Immature natural killer cell (primary cell): ENCODE measurements around the gene PCDHGB1. TPM values are rescaled to one million over a fixed set of nuclear protein-coding genes. Genes with fewer than 3 reads are reported as not detected.
"Not testable (repeated sequence)": the region's sequence is repeated elsewhere in the genome, so short reads cannot be mapped to it uniquely, and the experiment has no call there.

Source experiments
- DNase-seq, 3 donors: peaks; one replicate each; pipeline ENCODE4 v3.0.0; 2022; ENCODE audit warnings: mixed read lengths in 1 of 3
- H3K27ac Mint-ChIP-seq, 6 donors: one replicate each; pipeline ENCODE4 v1.8.0; 2020; ENCODE audit warnings: mixed read lengths in 6 of 6, mild to moderate bottlenecking in 5 of 6, inconsistent platforms in 4 of 6, moderate library complexity in 3 of 6
- H3K27me3 Mint-ChIP-seq, 3 donors: one replicate each; pipeline ENCODE4 v1.8.0; 2020 to 2021; ENCODE audit warnings: low read depth in 3 of 3, mild to moderate bottlenecking in 3 of 3, mixed read lengths in 3 of 3, moderate library complexity in 3 of 3, inconsistent platforms in 1 of 3
- H3K36me3 Mint-ChIP-seq, 3 donors: one replicate each; pipeline ENCODE4 v1.8.0; 2020; ENCODE audit warnings: mixed read lengths in 3 of 3, inconsistent platforms in 2 of 3, mild to moderate bottlenecking in 2 of 3
- H3K4me1 Mint-ChIP-seq, 2 donors: one replicate each; pipeline ENCODE4 v1.8.0; 2020; ENCODE audit warnings: inconsistent platforms in 2 of 2, mild to moderate bottlenecking in 2 of 2, mixed read lengths in 2 of 2, moderate library complexity in 1 of 2
- H3K4me3 Mint-ChIP-seq, 5 donors: one replicate each; pipeline ENCODE4 v1.8.0; 2020; ENCODE audit warnings: mild to moderate bottlenecking in 5 of 5, mixed read lengths in 5 of 5, inconsistent platforms in 3 of 5, moderate library complexity in 3 of 5
- H3K9me3 Mint-ChIP-seq, 6 donors: one replicate each; pipeline ENCODE4 v1.8.0; 2020; ENCODE audit warnings: mild to moderate bottlenecking in 6 of 6, mixed read lengths in 6 of 6, inconsistent platforms in 4 of 6, moderate library complexity in 3 of 6
- polyA plus RNA-seq, 3 donors: library from polyadenylated mRNA; unstranded; fragments of 300-500 nt; fragmentation: Illumina TruSeq; gene quantifications; one replicate each; pipeline ENCODE4 v1.2.3, GENCODE V29; 2021

The PCDHGB1 gene
- polyA plus RNA-seq, 3 donors from 2014 or later, result not detected

DNA sequence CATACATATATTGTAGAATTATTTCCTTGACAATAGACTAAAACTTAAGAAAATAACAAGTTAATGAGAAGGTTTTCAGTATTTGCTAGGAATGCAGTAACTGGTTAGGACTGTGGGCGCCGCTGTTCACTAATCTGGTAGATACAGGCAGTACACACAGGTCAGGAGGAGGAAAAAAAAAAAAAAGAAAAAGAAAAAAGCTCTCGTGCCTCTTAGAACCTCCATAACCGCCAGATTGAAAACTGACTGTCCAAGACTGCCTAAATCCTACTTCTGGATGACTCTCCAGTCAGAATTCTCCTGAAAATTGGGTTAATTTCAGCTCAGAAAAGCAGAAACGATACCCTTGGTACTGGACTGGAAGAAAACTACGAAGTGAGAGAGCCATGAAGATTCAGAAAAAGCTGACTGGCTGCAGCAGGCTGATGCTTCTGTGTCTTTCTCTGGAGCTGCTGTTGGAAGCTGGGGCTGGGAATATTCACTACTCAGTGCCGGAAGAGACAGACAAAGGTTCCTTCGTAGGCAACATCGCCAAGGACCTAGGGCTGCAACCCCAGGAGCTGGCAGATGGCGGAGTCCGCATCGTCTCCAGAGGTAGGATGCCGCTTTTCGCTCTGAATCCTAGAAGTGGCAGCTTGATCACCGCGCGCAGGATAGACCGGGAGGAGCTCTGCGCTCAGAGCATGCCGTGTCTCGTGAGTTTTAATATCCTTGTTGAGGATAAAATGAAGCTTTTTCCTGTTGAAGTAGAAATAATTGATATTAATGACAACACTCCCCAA is 19.4 kb upstream of the PCDHGB1 start, which contains the start of gene PCDHGA1:
Gene PCDHGA1 (plus strand): TSS at position 216 of the 782 bp plus-strand sequence.
- peaks cover 7% of the 10 kb centered on the region in 2 donors for H3K4me1 Mint-ChIP-seq
- peaks cover 21 to 61% (median 37%) of the 10 kb centered on the region in 3 donors for H3K27me3 Mint-ChIP-seq
- H3K36me3 Mint-ChIP-seq, result peaks cover 4 to 8% (median 7%) of the 10 kb centered on the region in 3 donors
- H3K27ac Mint-ChIP-seq, result no peak within 1 kb of the TSS
- H3K9me3 Mint-ChIP-seq, result peaks cover 12 to 62% (median 28%) of the 10 kb centered on the region in 6 donors
- DNase-seq, result peak in 1 of 3 donors; percentile 42
- peak within 1 kb of the TSS in 4 of 5 donors; percentile 58 to 75 (median 65) for H3K4me3 Mint-ChIP-seq

DNA sequence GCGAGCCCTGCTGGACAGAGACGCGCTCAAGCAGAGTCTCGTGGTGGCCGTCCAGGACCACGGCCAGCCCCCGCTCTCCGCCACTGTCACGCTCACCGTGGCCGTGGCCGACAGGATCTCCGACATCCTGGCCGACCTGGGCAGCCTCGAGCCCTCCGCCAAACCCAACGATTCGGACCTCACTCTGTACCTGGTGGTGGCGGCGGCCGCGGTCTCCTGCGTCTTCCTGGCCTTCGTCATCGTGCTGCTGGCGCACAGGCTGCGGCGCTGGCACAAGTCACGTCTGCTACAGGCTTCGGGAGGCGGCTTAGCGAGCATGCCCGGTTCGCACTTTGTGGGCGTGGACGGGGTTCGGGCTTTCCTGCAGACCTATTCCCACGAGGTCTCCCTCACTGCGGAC is 17.3 kb upstream of the PCDHGB1 start:
- H3K4me3 Mint-ChIP-seq, H3K4me1 Mint-ChIP-seq, DNase-seq, H3K27ac Mint-ChIP-seq: not testable (repeated sequence)
- peaks cover 18 to 81% (median 39%) of the 10 kb centered on the region in 6 donors for H3K9me3 Mint-ChIP-seq
- H3K36me3 Mint-ChIP-seq, result peaks cover 4 to 12% (median 8%) of the 10 kb centered on the region in 3 donors
- H3K27me3 Mint-ChIP-seq, result peaks cover 28 to 70% (median 34%) of the 10 kb centered on the region in 3 donors

DNA sequence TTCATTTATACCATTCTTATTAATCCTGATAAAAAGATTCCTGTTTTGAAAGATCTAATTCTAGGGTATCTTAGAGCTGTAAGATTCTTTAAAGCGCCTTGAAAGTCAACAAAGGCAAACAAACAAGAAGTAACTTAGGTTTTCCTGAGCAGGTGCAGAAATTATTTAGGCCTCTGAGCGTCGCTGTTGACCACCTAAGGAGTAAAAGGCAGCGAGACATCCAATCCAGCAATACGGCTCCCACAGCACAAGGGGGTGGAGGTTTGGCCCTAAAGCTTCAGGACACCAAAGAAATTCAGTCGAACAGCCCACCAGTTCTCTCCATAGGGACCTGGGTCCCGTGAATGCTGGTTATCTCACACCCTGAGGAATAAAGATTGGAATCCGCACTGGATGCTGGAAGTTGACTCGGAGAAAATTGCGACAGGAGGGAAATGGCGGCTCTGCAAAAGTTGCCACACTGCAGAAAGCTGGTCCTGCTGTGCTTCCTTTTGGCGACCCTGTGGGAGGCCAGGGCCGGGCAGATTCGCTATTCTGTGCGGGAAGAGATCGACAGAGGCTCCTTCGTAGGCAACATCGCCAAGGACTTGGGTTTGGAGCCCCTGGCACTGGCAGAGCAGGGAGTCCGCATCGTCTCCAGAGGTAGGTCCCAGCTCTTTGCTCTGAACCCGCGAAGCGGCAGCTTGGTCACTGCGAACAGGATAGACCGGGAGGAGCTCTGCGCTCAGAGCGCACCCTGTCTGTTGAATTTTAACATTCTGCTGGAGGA is 11.2 kb upstream of the PCDHGB1 start, which contains the start of gene PCDHGA2:
Gene PCDHGA2 (plus strand): TSS at position 223 of the 769 bp plus-strand sequence.
- no peak for DNase-seq
- H3K36me3 Mint-ChIP-seq, result peaks cover 4 to 14% (median 10%) of the 10 kb centered on the region in 3 donors
- H3K27ac Mint-ChIP-seq, result no peak within 1 kb of the TSS
- H3K9me3 Mint-ChIP-seq, result peaks cover 35 to 90% (median 44%) of the 10 kb centered on the region in 6 donors
- peak within 1 kb of the TSS in 1 of 5 donors; percentile 34 for H3K4me3 Mint-ChIP-seq
- H3K4me1 Mint-ChIP-seq, result no peaks in the 10 kb centered on the region
- peaks cover 34 to 74% (median 41%) of the 10 kb centered on the region in 3 donors for H3K27me3 Mint-ChIP-seq

DNA sequence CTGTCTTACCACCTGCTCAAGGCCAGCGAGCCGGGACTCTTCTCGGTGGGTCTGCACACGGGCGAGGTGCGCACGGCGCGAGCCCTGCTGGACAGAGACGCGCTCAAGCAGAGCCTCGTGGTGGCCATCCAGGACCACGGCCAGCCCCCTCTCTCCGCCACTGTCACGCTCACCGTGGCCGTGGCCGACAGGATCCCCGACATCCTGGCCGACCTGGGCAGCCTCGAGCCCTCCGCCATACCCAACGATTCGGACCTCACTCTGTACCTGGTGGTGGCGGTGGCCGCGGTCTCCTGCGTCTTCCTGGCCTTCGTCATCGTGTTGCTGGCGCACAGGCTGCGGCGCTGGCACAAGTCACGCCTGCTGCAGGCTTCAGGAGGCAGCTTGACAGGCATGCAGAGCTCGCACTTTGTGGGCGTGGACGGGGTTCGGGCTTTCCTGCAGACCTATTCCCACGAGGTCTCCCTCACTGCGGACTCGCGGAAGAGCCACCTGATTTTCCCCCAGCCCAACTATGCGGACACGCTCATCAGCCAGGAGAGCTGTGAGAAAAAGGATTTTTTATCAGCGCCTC is 9.0 kb upstream of the PCDHGB1 start:
- Mint-ChIP-seq H3K27me3 (peaks cover 39 to 72% (median 44%) of the 10 kb centered on the region in 3 donors), H3K9me3 (peaks cover 27 to 84% (median 46%) of the 10 kb centered on the region in 6 donors), H3K36me3 (peaks cover 7 to 19% (median 10%) of the 10 kb centered on the region in 3 donors)
- not testable (repeated sequence) for H3K4me3 Mint-ChIP-seq, DNase-seq, H3K4me1 Mint-ChIP-seq, H3K27ac Mint-ChIP-seq

- H3K4me1 Mint-ChIP-seq, result no peaks in the 10 kb centered on the region
- DNase-seq, result no peak
- H3K27me3 Mint-ChIP-seq, result peaks cover 32 to 66% (median 43%) of the 10 kb centered on the region in 3 donors
- H3K27ac Mint-ChIP-seq, result no peak overlapping the region
- peaks cover 16 to 81% (median 49%) of the 10 kb centered on the region in 6 donors for H3K9me3 Mint-ChIP-seq
- no peak overlapping the region for H3K4me3 Mint-ChIP-seq
- peaks cover 7 to 20% (median 10%) of the 10 kb centered on the region in 3 donors for H3K36me3 Mint-ChIP-seq
Measured at GRCh38 chr5:141342773-141343172, 7.1 kb upstream of the PCDHGB1 start.

GRCh38 chr5:141343242-141343952 is 6.5 kb upstream of the PCDHGB1 start, which contains the start of gene PCDHGA3:
Gene PCDHGA3 (plus strand): TSS chr5:141343829. CDS start chr5:141344034, 205 bp downstream.
- Mint-ChIP-seq H3K27me3 (peaks cover 30 to 64% (median 41%) of the 10 kb centered on the region in 3 donors), H3K4me1 (no peaks in the 10 kb centered on the region), H3K4me3 (peak within 1 kb of the TSS; percentile 39 to 77 (median 54)), H3K36me3 (peaks cover 7 to 15% (median 10%) of the 10 kb centered on the region in 3 donors), H3K9me3 (peaks cover 16 to 80% (median 44%) of the 10 kb centered on the region in 6 donors), H3K27ac (no peak within 1 kb of the TSS)
- DNase-seq, result peak in 1 of 3 donors; percentile 9

DNA sequence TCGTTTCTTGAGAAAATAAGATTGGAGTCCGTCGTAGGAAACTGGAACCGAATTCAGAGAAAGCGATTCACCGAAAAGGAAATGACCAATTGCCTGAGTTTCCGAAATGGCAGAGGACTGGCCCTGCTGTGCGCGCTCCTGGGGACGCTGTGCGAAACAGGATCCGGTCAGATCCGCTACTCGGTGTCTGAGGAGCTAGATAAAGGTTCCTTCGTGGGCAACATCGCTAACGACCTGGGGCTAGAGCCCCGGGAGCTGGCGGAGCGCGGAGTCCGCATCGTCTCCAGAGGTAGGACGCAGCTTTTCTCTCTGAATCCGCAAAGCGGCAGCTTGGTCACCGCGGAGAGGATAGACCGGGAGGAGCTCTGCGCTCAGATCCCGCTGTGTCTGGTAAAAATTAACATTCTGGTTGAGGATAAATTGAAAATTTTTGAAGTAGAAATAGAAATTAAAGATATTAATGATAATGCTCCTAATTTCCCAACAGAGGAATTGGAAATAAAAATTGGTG is 5.9 kb upstream of the PCDHGB1 start:
- H3K36me3 Mint-ChIP-seq, result peaks cover 7 to 15% (median 10%) of the 10 kb centered on the region in 3 donors
- DNase-seq, result no peak
- peaks cover 31 to 64% (median 37%) of the 10 kb centered on the region in 3 donors for H3K27me3 Mint-ChIP-seq
- H3K27ac Mint-ChIP-seq, result no peak overlapping the region
- H3K9me3 Mint-ChIP-seq, result peaks cover 12 to 79% (median 40%) of the 10 kb centered on the region in 6 donors
- no peaks in the 10 kb centered on the region for H3K4me1 Mint-ChIP-seq
- peak overlapping the region in 4 of 5 donors; percentile 39 to 77 (median 61) for H3K4me3 Mint-ChIP-seq

- Mint-ChIP-seq H3K36me3 (peaks cover 3 to 14% (median 10%) of the 10 kb centered on the region in 3 donors), H3K27ac (no peak overlapping the region), H3K4me1 (no peaks in the 10 kb centered on the region), H3K9me3 (peaks cover 18 to 75% (median 38%) of the 10 kb centered on the region in 6 donors), H3K4me3 (no peak overlapping the region), H3K27me3 (peaks cover 28 to 62% (median 34%) of the 10 kb centered on the region in 3 donors)
- no peak for DNase-seq
Measured at GRCh38 chr5:141345327-141345726, 4.6 kb upstream of the PCDHGB1 start.

GRCh38 chr5:141346017-141346416 is 3.9 kb upstream of the PCDHGB1 start:
- Mint-ChIP-seq H3K9me3 (peaks cover 19 to 78% (median 39%) of the 10 kb centered on the region in 6 donors), H3K36me3 (peaks cover 3 to 14% (median 10%) of the 10 kb centered on the region in 3 donors), H3K27me3 (peaks cover 27 to 67% (median 40%) of the 10 kb centered on the region in 3 donors)
- DNase-seq, H3K27ac Mint-ChIP-seq, H3K4me3 Mint-ChIP-seq, H3K4me1 Mint-ChIP-seq: not testable (repeated sequence)

GRCh38 chr5:141351591-141351990 is 1.7 kb downstream of the PCDHGB1 start:
- peaks cover 0 to 4% of the 10 kb centered on the region in 2 donors for H3K4me1 Mint-ChIP-seq
- H3K27ac Mint-ChIP-seq, result no peak overlapping the region
- DNase-seq, result no peak
- H3K4me3 Mint-ChIP-seq, result no peak overlapping the region
- H3K27me3 Mint-ChIP-seq, result peaks cover 12 to 64% (median 40%) of the 10 kb centered on the region in 3 donors
- peaks cover 0 to 12% (median 0%) of the 10 kb centered on the region in 3 donors for H3K36me3 Mint-ChIP-seq
- peaks cover 7 to 53% (median 17%) of the 10 kb centered on the region in 6 donors for H3K9me3 Mint-ChIP-seq

DNA sequence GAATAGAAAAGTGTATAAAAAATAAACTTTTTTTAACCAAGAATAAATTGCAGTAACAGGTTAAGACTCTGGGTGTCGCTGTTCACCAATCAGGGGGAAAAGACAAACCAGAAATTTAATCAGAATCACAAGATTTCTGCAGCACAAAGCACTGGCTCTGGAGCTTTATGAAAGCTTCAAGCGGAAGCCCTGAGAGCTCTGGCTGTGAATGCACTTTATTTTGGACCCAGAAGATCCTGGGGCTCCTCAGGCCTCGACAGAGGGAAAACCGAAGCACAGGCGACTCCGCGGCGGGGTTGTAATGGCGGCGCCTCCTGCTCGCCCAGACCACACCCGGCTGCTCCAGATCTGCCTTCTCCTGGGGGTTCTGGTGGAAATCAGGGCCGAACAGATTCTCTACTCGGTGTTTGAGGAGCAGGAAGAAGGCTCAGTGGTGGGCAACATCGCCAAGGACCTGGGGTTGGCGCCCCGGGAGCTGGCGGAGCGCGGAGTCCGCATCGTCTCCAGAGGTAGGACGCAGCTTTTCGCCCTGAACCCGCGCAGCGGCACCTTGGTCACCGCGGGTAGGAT is 5.1 kb downstream of the PCDHGB1 start, which contains the start of gene PCDHGA4:
Gene PCDHGA4 (plus strand): TSS at position 122 of the 570 bp plus-strand sequence. CDS start 87 bp downstream, at position 209.
- DNase-seq, result peak in 1 of 3 donors; percentile 34
- Mint-ChIP-seq H3K27ac (no peak within 1 kb of the TSS), H3K27me3 (peaks cover 13 to 56% (median 34%) of the 10 kb centered on the region in 3 donors), H3K9me3 (peaks cover 12 to 37% (median 15%) of the 10 kb centered on the region in 6 donors), H3K4me3 (peak within 1 kb of the TSS; percentile 44 to 77 (median 72)), H3K36me3 (peaks cover 0 to 11% (median 4%) of the 10 kb centered on the region in 3 donors), H3K4me1 (peaks cover 5 to 7% of the 10 kb centered on the region in 2 donors)

GRCh38 chr5:141355641-141356040 is 5.7 kb downstream of the PCDHGB1 start:
- peak overlapping the region in 4 of 5 donors; percentile 10 to 77 (median 58) for H3K4me3 Mint-ChIP-seq
- H3K9me3 Mint-ChIP-seq, result peaks cover 11 to 37% (median 15%) of the 10 kb centered on the region in 6 donors
- DNase-seq, result no peak
- peaks cover 17 to 55% (median 34%) of the 10 kb centered on the region in 3 donors for H3K27me3 Mint-ChIP-seq
- peaks cover 0 to 8% (median 4%) of the 10 kb centered on the region in 3 donors for H3K36me3 Mint-ChIP-seq
- no peak overlapping the region for H3K27ac Mint-ChIP-seq
- peaks cover 6 to 7% of the 10 kb centered on the region in 2 donors for H3K4me1 Mint-ChIP-seq
